Pancreas (tissue), 10 donors: ENCODE data around the gene SPAAR. TPM values are rescaled to one million over a fixed set of nuclear protein-coding genes. Genes with fewer than 3 reads are reported as not detected.
"Not testable (repeated sequence)": the region's sequence is repeated elsewhere in the genome, so short reads cannot be mapped to it uniquely, and the experiment has no call there.

ENCODE experiments used
- ATAC-seq, 4 donors: fragments of 200-7000 bp; cut with Tn5 transposase; one replicate each; pipeline versions ENCODE4 v1.8.0 to v1.9.1; 2020; ENCODE audit warnings: mild to moderate bottlenecking in 4 of 4, moderate library complexity in 4 of 4
- DNase-seq, 6 donors: peaks; one replicate each; pipeline ENCODE4 v3.0.0-alpha.2; 2020
- FAIRE-seq: peaks from 2 replicates; lab custom pipeline; 2012; peaks lifted over from hg19 to GRCh38; lab: Jason Lieb, UNC
- H3K27ac ChIP-seq, 4 donors: fragments of 200-600 bp; sonication (generic); 1 replicate in 3 of 4; 2 replicates in 1 of 4; pipeline versions ENCODE4 v1.5.0 to v1.8.0; 2020
- H3K27me3 ChIP-seq, 4 donors: fragments of 200-600 bp; one replicate each; pipeline ENCODE4 v1.8.0; 2021
- H3K36me3 ChIP-seq, 3 donors: fragments of 200-600 bp; sonication (generic) in 1 of 3; one replicate each; pipeline versions ENCODE4 v1.5.0 to v1.8.0; 2020 to 2021
- H3K4me1 ChIP-seq, 3 donors: fragments of 200-600 bp; one replicate each; pipeline ENCODE4 v1.8.0; 2021
- H3K4me3 ChIP-seq, 4 donors: fragments of 200-600 bp; sonication (generic) in 2 of 4; one replicate each; pipeline versions ENCODE4 v1.5.0 to v1.8.0; 2020 to 2021
- H3K9me3 ChIP-seq, 4 donors: fragments of 200-600 bp; one replicate each; pipeline ENCODE4 v1.8.0; 2021
- WGBS, 2 donors: extraction: QIAGEN DNeasy Blood & Tissue Kit; methylation state at CpG; one replicate each; pipeline ENCODE4 v1.1.7; 2013; 5-methylcytosine and 5-hydroxymethylcytosine counted together
- intact Hi-C, 3 donors: fragments of 100-400 bp; cut with DNase I; formaldehyde crosslinking; loops; one replicate each; pipeline versions ENCODE4 v1.11.1 to v1.14.2; 2022
- polyA plus RNA-seq, 2 donors: library from polyadenylated mRNA; stranded (reverse); fragments of 200-250 nt; gene quantifications; one replicate each; pipeline ENCODE4 v1.2.3, GENCODE V29; 2013
- total RNA-seq, 6 donors: library from RNA; stranded (reverse); fragmentation: NEBNext Ultra II Directional in 4 of 6; extraction: Animal tissue kit (Norgen Biotek cat#: 25700) in 4 of 6; gene quantifications; one replicate each; pipeline versions ENCODE4 v1.2.1 to v1.2.4, GENCODE V29; 2021 to 2023
- TF ChIP-seq, protein P1 (sequence below), 4 donors: fragments of 200-600 bp; sonication (generic) in 3 of 4; IDR thresholded peaks; one replicate each; pipeline versions ENCODE4 v1.5.0 to v1.8.0; 2021; ENCODE audit warnings: antibody characterized with exemption in 4 of 4
- donor health status: healthy with polysubstance abuse.
- donor health status: DM: no; HTN: no; CAD: no; lungs with moderate emphysema.
- donor health status: DM: no; HTN: no; CAD: no.
- donor health status: control.
- donor health status: control.
- donor health status: Bipolar disorder and iron deficiency.
- donor health status: DM: yes; HTN: yes; CAD: no.
- donor health status: DM: no; HTN: no; CAD: no.
- donor health status: DM: no; HTN: no; CAD: no.
- donor health status: DM: yes; HTN: yes; CAD: no.

Gene SPAAR
- total and polyA plus RNA-seq, 8 donors: 0.12 to 1.6 (median 0.44) TPM; not detected in 1

GRCh38 chr9:35909687-35910612 lies 660 bp downstream of the SPAAR start:
- no peak overlapping the region for H3K4me3 ChIP-seq
- no peaks in the 10 kb centered on the region for H3K27me3 ChIP-seq
- no peaks in the 10 kb centered on the region for H3K36me3 ChIP-seq
- TF ChIP-seq, protein P1, sequence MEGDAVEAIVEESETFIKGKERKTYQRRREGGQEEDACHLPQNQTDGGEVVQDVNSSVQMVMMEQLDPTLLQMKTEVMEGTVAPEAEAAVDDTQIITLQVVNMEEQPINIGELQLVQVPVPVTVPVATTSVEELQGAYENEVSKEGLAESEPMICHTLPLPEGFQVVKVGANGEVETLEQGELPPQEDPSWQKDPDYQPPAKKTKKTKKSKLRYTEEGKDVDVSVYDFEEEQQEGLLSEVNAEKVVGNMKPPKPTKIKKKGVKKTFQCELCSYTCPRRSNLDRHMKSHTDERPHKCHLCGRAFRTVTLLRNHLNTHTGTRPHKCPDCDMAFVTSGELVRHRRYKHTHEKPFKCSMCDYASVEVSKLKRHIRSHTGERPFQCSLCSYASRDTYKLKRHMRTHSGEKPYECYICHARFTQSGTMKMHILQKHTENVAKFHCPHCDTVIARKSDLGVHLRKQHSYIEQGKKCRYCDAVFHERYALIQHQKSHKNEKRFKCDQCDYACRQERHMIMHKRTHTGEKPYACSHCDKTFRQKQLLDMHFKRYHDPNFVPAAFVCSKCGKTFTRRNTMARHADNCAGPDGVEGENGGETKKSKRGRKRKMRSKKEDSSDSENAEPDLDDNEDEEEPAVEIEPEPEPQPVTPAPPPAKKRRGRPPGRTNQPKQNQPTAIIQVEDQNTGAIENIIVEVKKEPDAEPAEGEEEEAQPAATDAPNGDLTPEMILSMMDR (IDR thresholded peaks at IDR 0.05): no peak
- H3K4me1 ChIP-seq: peaks cover 6 to 14% (median 9%) of the 10 kb centered on the region in 3 donors
- FAIRE-seq (no peak), ATAC-seq (no peak), DNase-seq (peak in 1 of 6 donors; percentile 52)
- H3K9me3 ChIP-seq: no peaks in the 10 kb centered on the region
- H3K27ac ChIP-seq: peak overlapping the region in 3 of 4 donors; percentile 8 to 60 (median 51)
- intact Hi-C loops: no loop called here
- 79 to 82% methylated on average over 34 of the region's 34 CpGs for WGBS, 2 donors

- Histone ChIP-seq H3K4me1 (peaks cover 6 to 14% (median 8%) of the 10 kb centered on the region in 3 donors), H3K4me3 (no peak overlapping the region), H3K27me3 (no peaks in the 10 kb centered on the region), H3K36me3 (no peaks in the 10 kb centered on the region), H3K9me3 (no peaks in the 10 kb centered on the region), H3K27ac (no peak overlapping the region)
- peak in 3 of 4 donors; percentile 3 to 32 (median 7) for ATAC-seq
- TF ChIP-seq, protein P1 (IDR thresholded peaks at IDR 0.05): no peak
- peak in 2 of 6 donors; percentile 30 to 38 for DNase-seq
- 59 to 76% methylated on average over 14 of the region's 14 CpGs for WGBS, 2 donors
- intact Hi-C loops: no loop called here
- FAIRE-seq: no peak
Observed at GRCh38 chr9:35910613-35911359, 1.5 kb downstream of the SPAAR start.

- Histone ChIP-seq H3K4me3 (no peak overlapping the region), H3K36me3 (no peaks in the 10 kb centered on the region), H3K4me1 (peaks cover 4 to 13% (median 6%) of the 10 kb centered on the region in 3 donors), H3K27ac (no peak overlapping the region), H3K9me3 (no peaks in the 10 kb centered on the region), H3K27me3 (no peaks in the 10 kb centered on the region)
- intact Hi-C loops: no loop called here
- TF ChIP-seq, protein P1 (IDR thresholded peaks at IDR 0.05): no peak
- WGBS, 2 donors: 78 to 89% methylated on average over 9 to 10 of the region's 10 CpGs
- FAIRE-seq: no peak
- no peak for ATAC-seq
- peak in 1 of 6 donors; percentile 36 for DNase-seq
Observed at GRCh38 chr9:35911690-35912089, 2.4 kb downstream of the SPAAR start.

DNA sequence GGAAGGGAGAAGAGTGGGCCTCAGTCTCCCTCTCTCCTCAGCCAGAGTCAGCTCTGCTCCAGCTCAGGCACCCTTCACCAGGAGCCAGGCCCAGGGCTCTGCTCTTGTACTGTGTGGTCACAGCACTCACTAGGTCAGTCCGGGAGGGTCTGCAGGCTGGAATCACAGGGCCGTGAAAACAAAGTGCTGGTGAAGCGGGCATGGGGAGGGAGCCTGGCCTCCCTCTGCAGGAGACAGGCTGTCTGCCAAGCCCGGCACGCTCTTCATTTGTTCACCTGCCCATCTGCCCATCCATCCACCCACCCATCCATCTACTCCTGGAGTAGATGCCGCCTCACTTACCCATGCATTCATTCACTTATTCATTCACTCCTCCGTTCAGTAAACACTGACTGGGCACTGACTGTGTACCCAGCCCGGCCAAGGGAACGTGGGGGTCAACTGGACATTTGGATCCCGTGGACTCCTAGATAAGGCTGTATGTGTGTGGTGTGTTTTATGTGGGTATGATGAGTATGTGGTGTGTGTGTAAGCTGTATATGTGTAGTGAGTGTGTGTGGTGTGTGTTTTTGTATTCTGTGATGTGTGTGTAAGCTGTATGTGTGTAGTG lies 3.6 kb downstream of the SPAAR start:
- DNase-seq (peak in 1 of 6 donors; percentile 32), FAIRE-seq (no peak), ATAC-seq (no peak)
- H3K27me3 ChIP-seq: no peaks in the 10 kb centered on the region
- H3K27ac ChIP-seq: no peak overlapping the region
- 76 to 86% methylated on average over 10 of the region's 10 CpGs for WGBS, 2 donors
- H3K4me3 ChIP-seq: no peak overlapping the region
- H3K4me1 ChIP-seq: peaks cover 4 to 8% (median 6%) of the 10 kb centered on the region in 3 donors
- TF ChIP-seq, protein P1 (IDR thresholded peaks at IDR 0.05): no peak
- intact Hi-C loops: no loop called here
- no peaks in the 10 kb centered on the region for H3K36me3 ChIP-seq
- no peaks in the 10 kb centered on the region for H3K9me3 ChIP-seq

- H3K9me3 ChIP-seq, H3K4me3 ChIP-seq, ATAC-seq, H3K27me3 ChIP-seq, H3K4me1 ChIP-seq, DNase-seq, H3K27ac ChIP-seq, intact Hi-C loops, H3K36me3 ChIP-seq, FAIRE-seq: not testable (repeated sequence)
Observed at GRCh38 chr9:35913429-35913828, 4.1 kb downstream of the SPAAR start.
